Hepatocyte (in vitro differentiated cells): ENCODE data around the gene ZNF423. TPM values are rescaled to one million over a fixed set of nuclear protein-coding genes. Genes with fewer than 3 reads are reported as not detected.

Experiments used
- DNase-seq: peaks from one replicate; pipeline ENCODE4 v3.0.0-alpha.2; 2016; ENCODE audit warnings: low spot score
- H2AFZ ChIP-seq: fragments of 200-600 bp; sonication (generic); 2 replicates; pipeline ENCODE4 v1.6.0; 2016; ENCODE audit warnings: antibody characterized with exemption, mild to moderate bottlenecking
- H3K27ac ChIP-seq: fragments of 200-600 bp; sonication (generic); 2 replicates; pipeline ENCODE4 v1.5.1; 2016; ENCODE audit warnings: mild to moderate bottlenecking
- H3K27me3 ChIP-seq: fragments of 200-600 bp; sonication (generic); 2 replicates; pipeline ENCODE4 v1.6.1; 2016
- H3K36me3 ChIP-seq: fragments of 200-600 bp; sonication (generic); replicated peaks from 2 replicates; pipeline ENCODE4 v1.5.1; 2016; ENCODE audit warnings: low read depth; ENCODE audit not compliant: insufficient read depth
- H3K4me1 ChIP-seq: fragments of 200-600 bp; sonication (generic); 2 replicates; pipeline ENCODE4 v1.5.1; 2016; ENCODE audit warnings: mild to moderate bottlenecking, moderate library complexity; ENCODE audit not compliant: insufficient read depth
- H3K4me2 ChIP-seq: fragments of 200-600 bp; sonication (generic); 2 replicates; pipeline ENCODE4 v1.6.0; 2016
- H3K4me3 ChIP-seq: fragments of 200-600 bp; sonication (generic); 2 replicates; pipeline ENCODE4 v1.5.1; 2016; ENCODE audit warnings: mild to moderate bottlenecking
- H3K79me2 ChIP-seq: fragments of 200-600 bp; sonication (generic); 2 replicates; pipeline ENCODE4 v1.6.0; 2017; ENCODE audit warnings: mild to moderate bottlenecking
- H3K9me2 ChIP-seq: fragments of 200-600 bp; sonication (generic); replicated peaks from 2 replicates; pipeline ENCODE4 v1.6.0; 2017; ENCODE audit warnings: mild to moderate bottlenecking; ENCODE audit not compliant: insufficient read depth
- H3K9me3 ChIP-seq: fragments of 200-600 bp; sonication (generic); 2 replicates; pipeline ENCODE4 v1.5.1; 2016; ENCODE audit warnings: low read depth, mild to moderate bottlenecking
- H4K20me1 ChIP-seq: fragments of 200-600 bp; sonication (generic); 2 replicates; pipeline ENCODE4 v1.6.0; 2016; ENCODE audit warnings: mild to moderate bottlenecking; ENCODE audit not compliant: insufficient read depth, poor library complexity, severe bottlenecking
- CTCF ChIP-seq: fragments of 200-600 bp; sonication (generic); IDR thresholded peaks from 2 replicates; pipeline ENCODE4 v1.5.1; 2016; ENCODE audit warnings: antibody characterized with exemption, mild to moderate bottlenecking; ENCODE audit not compliant: poor library complexity
- EZH2 ChIP-seq: fragments of 200-600 bp; sonication (generic); IDR thresholded peaks from 2 replicates; pipeline ENCODE4 v1.6.1; 2016; ENCODE audit warnings: antibody characterized with exemption, mild to moderate bottlenecking, borderline replicate concordance
- EZH2phosphoT487 ChIP-seq: fragments of 200-600 bp; sonication (generic); IDR thresholded peaks from one replicate; pipeline ENCODE4 v1.6.1; 2018; ENCODE audit warnings: antibody characterized with exemption, mild to moderate bottlenecking, low read depth, moderate library complexity; ENCODE audit not compliant: unreplicated experiment, severe bottlenecking
- WGBS: methylation state at CpG from one replicate; pipeline ENCODE4 v1.1.6; 2016; ENCODE audit warnings: low lambda C conversion rate; ENCODE audit errors: missing lambda C conversion rate; 5-methylcytosine and 5-hydroxymethylcytosine counted together
- polyA plus RNA-seq: library from polyadenylated mRNA; unstranded; fragments of >200 nt; fragmentation: Nextera tagmentation; extraction: Ambion mirVana; gene quantifications from 2 replicates; pipeline ENCODE4 v1.2.1, GENCODE V29; 2016
- total RNA-seq: library from RNA; depleted of rRNA; stranded (reverse); fragments of >200 nt; gene quantifications from 2 replicates; pipeline ENCODE4 v1.2.3, GENCODE V29; 2014

The ZNF423 gene
- total and polyA plus RNA-seq, 2 experiments from 2014 or later: 9.6 to 11.8 TPM

- no peak overlapping the region for H3K27ac ChIP-seq
- no peak for DNase-seq
- H2AFZ ChIP-seq: no peak overlapping the region
- H3K4me1 ChIP-seq: no peaks in the 10 kb centered on the region
- H3K9me2 ChIP-seq: no peaks in the 10 kb centered on the region
- 71% methylated on average over 10 of the region's 10 CpGs for WGBS
- H3K4me2 ChIP-seq: no peak overlapping the region
- no peaks in the 10 kb centered on the region for H3K79me2 ChIP-seq
- H3K36me3 ChIP-seq: no peaks in the 10 kb centered on the region
- no peak overlapping the region for H3K4me3 ChIP-seq
- H4K20me1 ChIP-seq: no peaks in the 10 kb centered on the region
- no peaks in the 10 kb centered on the region for H3K9me3 ChIP-seq
- TF ChIP-seq CTCF (no peak), EZH2 (no peak), EZH2phosphoT487 (no peak)
- no peaks in the 10 kb centered on the region for H3K27me3 ChIP-seq
Observed at GRCh38 chr16:49733313-49734009, 122.5 kb downstream of the ZNF423 start.

- Histone ChIP-seq H3K9me2 (no peaks in the 10 kb centered on the region), H3K27me3 (no peaks in the 10 kb centered on the region), H2AFZ (no peak overlapping the region), H3K4me2 (no peak overlapping the region), H3K79me2 (no peaks in the 10 kb centered on the region), H3K27ac (no peak overlapping the region), H3K4me3 (no peak overlapping the region), H4K20me1 (no peaks in the 10 kb centered on the region), H3K9me3 (no peaks in the 10 kb centered on the region), H3K4me1 (no peaks in the 10 kb centered on the region), H3K36me3 (no peaks in the 10 kb centered on the region)
- DNase-seq: no peak
- 96% methylated on average over 3 of the region's 3 CpGs for WGBS
- TF ChIP-seq EZH2: no peak
- no peak for TF ChIP-seq CTCF
- TF ChIP-seq EZH2phosphoT487: no peak
Observed at GRCh38 chr16:49731911-49732310, 124.0 kb downstream of the ZNF423 start.

GRCh38 chr16:49730772-49731171 is 125.1 kb downstream of the ZNF423 start:
- H3K9me3 ChIP-seq: no peaks in the 10 kb centered on the region
- H2AFZ ChIP-seq: no peak overlapping the region
- H3K79me2 ChIP-seq: no peaks in the 10 kb centered on the region
- WGBS: 89% methylated on average over 12 of the region's 12 CpGs
- no peaks in the 10 kb centered on the region for H4K20me1 ChIP-seq
- H3K4me3 ChIP-seq: no peak overlapping the region
- no peak overlapping the region for H3K4me2 ChIP-seq
- no peak for DNase-seq
- TF ChIP-seq CTCF: no peak
- no peak for TF ChIP-seq EZH2phosphoT487
- no peak for TF ChIP-seq EZH2
- H3K4me1 ChIP-seq: no peaks in the 10 kb centered on the region
- no peaks in the 10 kb centered on the region for H3K9me2 ChIP-seq
- H3K27me3 ChIP-seq: no peaks in the 10 kb centered on the region
- no peaks in the 10 kb centered on the region for H3K36me3 ChIP-seq
- H3K27ac ChIP-seq: no peak overlapping the region
